ENCODE measurements around the gene MAP3K14. TPM values are rescaled to one million over a fixed set of nuclear protein-coding genes. Genes with fewer than 3 reads are reported as not detected.
A peak's percentile ranks its signal among the peaks of the same experiment; 100 is the strongest.

MAP3K14 gene
- total RNA-seq, 2 donors from 2014 or later, result 12.5 to 16.1 TPM

GRCh38 chr17:45286286-45286685, 30.5 kb downstream of the MAP3K14 start:
- 86% methylated on average over 5 of the region's 5 CpGs for WGBS
- intact Hi-C loops (cut with DNase I), result no loop called here
- no peak for TF ChIP-seq CTCF (IDR thresholded peaks at IDR 0.05)
- no peak for TF ChIP-seq POLR2AphosphoS5 (IDR thresholded peaks at IDR 0.05)
- no peak for TF ChIP-seq POLR2A (IDR thresholded peaks at IDR 0.05)
- DNase-seq (ENCODE audit: low spot score), result no peak
- H3K9me3 ChIP-seq, result no peaks in the 10 kb centered on the region
- no peak overlapping the region for H3K4me3 ChIP-seq
- peaks cover 4% of the 10 kb centered on the region for H3K4me1 ChIP-seq (replicated peaks)
- H3K36me3 ChIP-seq, result peaks cover 0 to 23% of the 10 kb centered on the region in 2 donors
- H3K27me3 ChIP-seq (replicated peaks; ENCODE audit: insufficient read depth), result no peaks in the 10 kb centered on the region
- no peak overlapping the region for H3K27ac ChIP-seq

GRCh38 chr17:45284176-45285140, 32.4 kb downstream of the MAP3K14 start:
- H3K27ac ChIP-seq, result peak overlapping the region in 1 of 2 donors; percentile 21
- intact Hi-C loops (cut with DNase I), result no loop called here
- no peak overlapping the region for H3K4me3 ChIP-seq
- H3K9me3 ChIP-seq, result no peaks in the 10 kb centered on the region
- H3K27me3 ChIP-seq (replicated peaks; ENCODE audit: insufficient read depth), result no peaks in the 10 kb centered on the region
- WGBS, result 66% methylated on average over 21 of the region's 21 CpGs
- DNase-seq (ENCODE audit: low spot score), result peak; percentile 83
- peaks cover 4% of the 10 kb centered on the region for H3K4me1 ChIP-seq (replicated peaks)
- H3K36me3 ChIP-seq, result peaks cover 0 to 23% of the 10 kb centered on the region in 2 donors
- TF ChIP-seq POLR2AphosphoS5 (IDR thresholded peaks at IDR 0.05) (peak; percentile 89), CTCF (IDR thresholded peaks at IDR 0.05) (peak in 1 of 4 experiments; percentile 21), POLR2A (IDR thresholded peaks at IDR 0.05) (no peak)

- Histone ChIP-seq H3K4me3 (no peak overlapping the region), H3K27me3 (replicated peaks; ENCODE audit: insufficient read depth) (no peaks in the 10 kb centered on the region), H3K36me3 (peaks cover 0 to 23% of the 10 kb centered on the region in 2 donors), H3K4me1 (replicated peaks) (no peaks in the 10 kb centered on the region), H3K9me3 (no peaks in the 10 kb centered on the region), H3K27ac (peak overlapping the region; percentile 21 to 50)
- 86% methylated on average over 10 of the region's 10 CpGs for WGBS
- intact Hi-C loops (cut with DNase I), result no loop called here
- DNase-seq (ENCODE audit: low spot score), result no peak
- no peak for TF ChIP-seq CTCF (IDR thresholded peaks at IDR 0.05)
Measured at GRCh38 chr17:45283711-45284110, 33.1 kb downstream of the MAP3K14 start.

GRCh38 chr17:45282683-45283644, 33.9 kb downstream of the MAP3K14 start:
- 63% methylated on average over 21 of the region's 21 CpGs for WGBS
- TF ChIP-seq CTCF (IDR thresholded peaks at IDR 0.05) (no peak), POLR2AphosphoS5 (IDR thresholded peaks at IDR 0.05) (peak; percentile 28)
- Histone ChIP-seq H3K27me3 (replicated peaks; ENCODE audit: insufficient read depth) (no peaks in the 10 kb centered on the region), H3K4me3 (no peak overlapping the region), H3K36me3 (peaks cover 0 to 23% of the 10 kb centered on the region in 2 donors), H3K27ac (peak overlapping the region in 1 of 2 donors; percentile 50), H3K4me1 (replicated peaks) (no peaks in the 10 kb centered on the region), H3K9me3 (no peaks in the 10 kb centered on the region)
- no peak for DNase-seq (ENCODE audit: low spot score)
- intact Hi-C loops (cut with DNase I), result no loop called here

All from prostate gland (tissue), 2 donors.